ENCODE measurements around the gene ITPA. TPM values are rescaled to one million over a fixed set of nuclear protein-coding genes. Genes with fewer than 3 reads are reported as not detected.
A peak's percentile ranks its signal among the peaks of the same experiment; 100 is the strongest.

Gene ITPA
- 26.2 and 36.2 TPM in 2 replicates for total RNA-seq (ENCODE audit: low replicate concordance)

GRCh38 chr20:3209257-3209945, at the start of gene ITPA:
ITPA (plus strand) TSS chr20:3209498; CDS start chr20:3209552, 54 bp downstream.
- peak; percentile 37 for DNase-seq (ENCODE audit: low read depth)
- peak within 1 kb of the TSS; percentile 95 for H3K4me3 ChIP-seq (ENCODE audit: low read depth, low read length)
- TF ChIP-seq CTCF (IDR thresholded peaks at IDR 0.05; ENCODE audit: insufficient read depth, low read length): no peak

- H3K4me3 ChIP-seq (ENCODE audit: low read depth, low read length): no peak overlapping the region
Observed at GRCh38 chr20:3160418-3160817, 48.9 kb upstream of the ITPA start.

GRCh38 chr20:3161316-3162079, 47.8 kb upstream of the ITPA start:
- no peak for DNase-seq (ENCODE audit: low read depth)
- no peak for TF ChIP-seq CTCF (IDR thresholded peaks at IDR 0.05; ENCODE audit: insufficient read depth, low read length)
- H3K4me3 ChIP-seq (ENCODE audit: low read depth, low read length): no peak overlapping the region

More at GRCh38 chr20:3160418-3160817, 48.9 kb upstream of the ITPA start:
- no peak for DNase-seq (ENCODE audit: low read depth)
- TF ChIP-seq CTCF (IDR thresholded peaks at IDR 0.05; ENCODE audit: insufficient read depth, low read length): no peak

- no peak overlapping the region for H3K4me3 ChIP-seq (ENCODE audit: low read depth, low read length)
- TF ChIP-seq CTCF (IDR thresholded peaks at IDR 0.05; ENCODE audit: insufficient read depth, low read length): no peak
- no peak for DNase-seq (ENCODE audit: low read depth)
Observed at GRCh38 chr20:3162080-3162611, 47.2 kb upstream of the ITPA start.

- no peak for TF ChIP-seq CTCF (IDR thresholded peaks at IDR 0.05; ENCODE audit: insufficient read depth, low read length)
- DNase-seq (ENCODE audit: low read depth): no peak
- no peak overlapping the region for H3K4me3 ChIP-seq (ENCODE audit: low read depth, low read length)
Observed at GRCh38 chr20:3163099-3164042, 45.9 kb upstream of the ITPA start.
